Neural progenitor cell (in vitro differentiated cells): ENCODE results near the gene TTLL10.

Experiments
- EZH2 ChIP-seq: fragments of 200-600 bp; sonication (generic); IDR thresholded peaks from 2 replicates; pipeline ENCODE4 v1.6.1; 2017; ENCODE audit warnings: antibody characterized with exemption, mild to moderate bottlenecking, moderate library complexity
- EZH2phosphoT487 ChIP-seq: fragments of 200-600 bp; sonication (generic); IDR thresholded peaks from 2 replicates; pipeline ENCODE4 v1.6.1; 2017; ENCODE audit warnings: antibody characterized with exemption
- TF ChIP-seq, protein P1 (sequence below): fragments of 200-600 bp; sonication (generic); IDR thresholded peaks from 2 replicates; pipeline ENCODE4 v1.5.1; 2017; ENCODE audit warnings: antibody characterized with exemption, mild to moderate bottlenecking

DNA sequence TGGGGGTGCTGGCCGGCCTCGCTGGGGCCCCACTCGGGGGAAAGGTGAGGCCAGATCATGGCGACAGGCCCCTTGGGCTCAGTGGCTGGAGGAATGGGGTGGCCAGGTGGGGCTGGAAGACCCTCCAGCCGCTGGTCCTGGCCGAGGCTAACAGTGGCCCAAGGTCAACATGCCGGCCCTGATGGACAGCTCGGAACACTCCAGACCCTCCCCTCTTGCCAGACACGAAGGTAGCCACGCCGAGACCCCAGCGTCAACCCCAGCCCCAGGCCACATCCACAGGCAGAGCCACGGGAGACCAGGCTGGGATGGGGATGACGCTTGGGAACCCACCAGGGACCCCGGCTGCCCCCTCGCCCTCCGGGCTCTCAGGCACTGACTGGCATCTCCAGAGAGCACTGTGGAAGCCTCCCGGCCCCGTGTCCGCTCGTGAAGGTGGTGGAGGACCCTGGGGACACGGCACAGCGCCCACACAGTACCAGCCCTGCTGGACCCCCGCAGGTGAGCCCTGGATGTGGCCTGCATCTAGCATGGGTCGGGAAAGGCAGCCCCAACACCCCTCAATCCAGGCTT, 73.7 kb downstream of the TTLL10 start:
- TF ChIP-seq EZH2: no peak
- TF ChIP-seq, protein P1, sequence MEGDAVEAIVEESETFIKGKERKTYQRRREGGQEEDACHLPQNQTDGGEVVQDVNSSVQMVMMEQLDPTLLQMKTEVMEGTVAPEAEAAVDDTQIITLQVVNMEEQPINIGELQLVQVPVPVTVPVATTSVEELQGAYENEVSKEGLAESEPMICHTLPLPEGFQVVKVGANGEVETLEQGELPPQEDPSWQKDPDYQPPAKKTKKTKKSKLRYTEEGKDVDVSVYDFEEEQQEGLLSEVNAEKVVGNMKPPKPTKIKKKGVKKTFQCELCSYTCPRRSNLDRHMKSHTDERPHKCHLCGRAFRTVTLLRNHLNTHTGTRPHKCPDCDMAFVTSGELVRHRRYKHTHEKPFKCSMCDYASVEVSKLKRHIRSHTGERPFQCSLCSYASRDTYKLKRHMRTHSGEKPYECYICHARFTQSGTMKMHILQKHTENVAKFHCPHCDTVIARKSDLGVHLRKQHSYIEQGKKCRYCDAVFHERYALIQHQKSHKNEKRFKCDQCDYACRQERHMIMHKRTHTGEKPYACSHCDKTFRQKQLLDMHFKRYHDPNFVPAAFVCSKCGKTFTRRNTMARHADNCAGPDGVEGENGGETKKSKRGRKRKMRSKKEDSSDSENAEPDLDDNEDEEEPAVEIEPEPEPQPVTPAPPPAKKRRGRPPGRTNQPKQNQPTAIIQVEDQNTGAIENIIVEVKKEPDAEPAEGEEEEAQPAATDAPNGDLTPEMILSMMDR: no peak
- TF ChIP-seq EZH2phosphoT487: no peak
